OCI-LY1 (cell line): ENCODE measurements around the gene UBALD2.
"Not testable (repeated sequence)": the region's sequence is repeated elsewhere in the genome, so short reads cannot be mapped to it uniquely, and the experiment has no call there.

Source experiments
- H2AFZ ChIP-seq: fragments of 200-600 bp; sonication (generic), shearing (Covaris generic); 2 replicates; pipeline ENCODE4 v1.6.0; 2014; ENCODE audit warnings: antibody characterized with exemption, mild to moderate bottlenecking, low read length
- H3F3A ChIP-seq: fragments of 200-600 bp; sonication (generic), shearing (Covaris generic); 2 replicates; pipeline ENCODE4 v1.6.0; 2014; ENCODE audit warnings: mild to moderate bottlenecking, antibody characterized with exemption, low read length, moderate library complexity; ENCODE audit not compliant: insufficient read depth
- H3K27ac ChIP-seq: fragments of 200-600 bp; sonication (generic); 2 replicates; pipeline ENCODE4 v1.5.1; 2014; ENCODE audit warnings: low read length, mixed run types, mild to moderate bottlenecking, low read depth; ENCODE audit not compliant: poor library complexity, severe bottlenecking
- H3K27me3 ChIP-seq: fragments of 200-600 bp; sonication (generic); 2 replicates; pipeline ENCODE4 v1.6.0; 2014; ENCODE audit warnings: antibody characterized with exemption, mild to moderate bottlenecking, low read length, moderate library complexity; ENCODE audit not compliant: insufficient read depth
- H3K36me3 ChIP-seq: fragments of 200-600 bp; sonication (generic); 2 replicates; pipeline ENCODE4 v1.6.1; 2014; ENCODE audit warnings: mild to moderate bottlenecking, antibody characterized with exemption, low read length, moderate library complexity, mixed read lengths; ENCODE audit not compliant: insufficient read depth
- H3K4me1 ChIP-seq: fragments of 200-600 bp; sonication (generic); 2 replicates; pipeline ENCODE4 v1.5.1; 2014; ENCODE audit warnings: mild to moderate bottlenecking, low read length, moderate library complexity; ENCODE audit not compliant: insufficient read depth, severe bottlenecking
- H3K4me2 ChIP-seq: fragments of 200-600 bp; sonication (generic), shearing (Covaris generic); 2 replicates; pipeline ENCODE4 v1.6.1; 2014; ENCODE audit warnings: low read length
- H3K4me3 ChIP-seq: fragments of 200-600 bp; sonication (generic); 2 replicates; pipeline ENCODE4 v1.5.1; 2014; ENCODE audit warnings: low read length, low read depth, mild to moderate bottlenecking, mixed read lengths; ENCODE audit not compliant: poor library complexity, severe bottlenecking
- H3K79me2 ChIP-seq: fragments of 200-600 bp; shearing (Covaris generic); 2 replicates; pipeline ENCODE4 v1.6.1; 2016; ENCODE audit warnings: mixed run types, low read length, mixed read lengths; ENCODE audit not compliant: insufficient read depth
- H3K9ac ChIP-seq: fragments of 200-600 bp; sonication (generic), shearing (Covaris generic); 2 replicates; pipeline ENCODE4 v1.6.1; 2014; ENCODE audit warnings: mild to moderate bottlenecking, low read length, mixed read lengths
- H3K9me2 ChIP-seq: fragments of 200-600 bp; sonication (generic), shearing (Covaris generic); 2 replicates; pipeline ENCODE4 v1.6.1; 2014; ENCODE audit warnings: low read depth, mild to moderate bottlenecking, low read length, mixed read lengths
- H3K9me3 ChIP-seq: fragments of 200-600 bp; shearing (Covaris generic); 2 replicates; pipeline ENCODE4 v1.6.1; 2014; ENCODE audit warnings: low read length, mixed read lengths
- H4K20me1 ChIP-seq: fragments of 200-600 bp; sonication (generic), shearing (Covaris generic); 2 replicates; pipeline ENCODE4 v1.6.0; 2016; ENCODE audit warnings: mild to moderate bottlenecking, low read length; ENCODE audit not compliant: insufficient read depth
- EZH2 ChIP-seq: fragments of 200-600 bp; sonication (generic), shearing (Covaris generic); IDR thresholded peaks from 2 replicates; pipeline ENCODE4 v1.8.0; 2017; ENCODE audit warnings: borderline replicate concordance, mixed run types, mild to moderate bottlenecking, antibody characterized with exemption, low read length, moderate library complexity, mixed read lengths
- TF ChIP-seq, protein P1 (sequence below): fragments of 200-600 bp; sonication (generic), shearing (Covaris generic); IDR thresholded peaks from 2 replicates; pipeline ENCODE4 v1.5.1; 2017; ENCODE audit warnings: mild to moderate bottlenecking, antibody characterized with exemption, low read length, moderate library complexity, mixed read lengths

UBALD2 gene

GRCh38 chr17:76253841-76254240, 11.3 kb upstream of the UBALD2 start:
- Histone ChIP-seq H2AFZ (no peak overlapping the region), H4K20me1 (no peaks in the 10 kb centered on the region), H3K9me3 (no peaks in the 10 kb centered on the region), H3K9me2 (no peaks in the 10 kb centered on the region), H3K36me3 (no peaks in the 10 kb centered on the region), H3K27ac (no peak overlapping the region), H3K4me3 (no peak overlapping the region), H3K27me3 (peaks cover 5% of the 10 kb centered on the region; the same call in 1 of the 2 replicates), H3K79me2 (no peaks in the 10 kb centered on the region), H3K9ac (no peak overlapping the region), H3K4me1 (peaks cover 12% of the 10 kb centered on the region), H3F3A (no peaks in the 10 kb centered on the region), H3K4me2 (no peak overlapping the region)
- no peak for TF ChIP-seq EZH2
- TF ChIP-seq, protein P1, sequence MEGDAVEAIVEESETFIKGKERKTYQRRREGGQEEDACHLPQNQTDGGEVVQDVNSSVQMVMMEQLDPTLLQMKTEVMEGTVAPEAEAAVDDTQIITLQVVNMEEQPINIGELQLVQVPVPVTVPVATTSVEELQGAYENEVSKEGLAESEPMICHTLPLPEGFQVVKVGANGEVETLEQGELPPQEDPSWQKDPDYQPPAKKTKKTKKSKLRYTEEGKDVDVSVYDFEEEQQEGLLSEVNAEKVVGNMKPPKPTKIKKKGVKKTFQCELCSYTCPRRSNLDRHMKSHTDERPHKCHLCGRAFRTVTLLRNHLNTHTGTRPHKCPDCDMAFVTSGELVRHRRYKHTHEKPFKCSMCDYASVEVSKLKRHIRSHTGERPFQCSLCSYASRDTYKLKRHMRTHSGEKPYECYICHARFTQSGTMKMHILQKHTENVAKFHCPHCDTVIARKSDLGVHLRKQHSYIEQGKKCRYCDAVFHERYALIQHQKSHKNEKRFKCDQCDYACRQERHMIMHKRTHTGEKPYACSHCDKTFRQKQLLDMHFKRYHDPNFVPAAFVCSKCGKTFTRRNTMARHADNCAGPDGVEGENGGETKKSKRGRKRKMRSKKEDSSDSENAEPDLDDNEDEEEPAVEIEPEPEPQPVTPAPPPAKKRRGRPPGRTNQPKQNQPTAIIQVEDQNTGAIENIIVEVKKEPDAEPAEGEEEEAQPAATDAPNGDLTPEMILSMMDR, result no peak

GRCh38 chr17:76254275-76254674, 10.9 kb upstream of the UBALD2 start:
- no peaks in the 10 kb centered on the region for H3K9me3 ChIP-seq
- H3F3A ChIP-seq, result no peaks in the 10 kb centered on the region
- H3K4me3 ChIP-seq, result no peak overlapping the region
- no peak overlapping the region for H3K4me2 ChIP-seq
- peaks cover 5% of the 10 kb centered on the region; the same call in 1 of the 2 replicates for H3K27me3 ChIP-seq
- H3K27ac ChIP-seq, result no peak overlapping the region
- H3K9me2 ChIP-seq, result no peaks in the 10 kb centered on the region
- H3K79me2 ChIP-seq, result no peaks in the 10 kb centered on the region
- H3K36me3 ChIP-seq, result no peaks in the 10 kb centered on the region
- H3K4me1 ChIP-seq, result peaks cover 12% of the 10 kb centered on the region
- TF ChIP-seq, protein P1, result no peak
- no peak for TF ChIP-seq EZH2
- no peak overlapping the region for H3K9ac ChIP-seq
- H2AFZ ChIP-seq, result no peak overlapping the region
- H4K20me1 ChIP-seq, result no peaks in the 10 kb centered on the region

DNA sequence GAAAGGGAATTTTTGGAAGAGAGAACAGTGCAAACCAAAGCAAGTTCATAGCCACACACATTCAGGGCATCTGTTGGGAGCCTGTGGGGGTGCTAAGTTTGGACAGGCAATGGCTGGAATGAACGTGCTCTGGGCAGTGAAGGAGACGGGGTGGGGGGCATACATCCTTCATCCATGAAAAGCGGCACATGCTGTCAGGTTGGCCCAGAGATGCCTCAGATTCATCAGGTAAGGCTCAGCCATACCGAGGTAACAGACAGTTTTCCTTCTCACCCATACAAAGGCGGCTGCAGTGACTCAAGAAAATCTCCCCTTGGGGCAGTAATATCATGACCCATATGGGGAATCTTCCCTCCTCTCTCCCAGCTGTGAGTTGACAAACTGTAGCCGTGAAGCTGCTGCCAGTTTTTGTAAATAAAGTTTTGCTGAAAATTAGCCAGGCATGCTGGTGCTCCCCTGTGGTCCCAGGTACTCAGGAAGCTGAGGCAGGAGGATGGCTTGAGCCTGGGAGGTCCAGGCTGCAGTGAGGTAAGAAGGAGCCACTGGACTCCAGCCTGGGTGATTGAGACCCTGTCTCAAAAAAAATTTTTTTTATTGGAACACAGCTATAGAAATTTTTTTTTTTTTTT, 9.2 kb upstream of the UBALD2 start:
- peaks cover 5% of the 10 kb centered on the region; the same call in 1 of the 2 replicates for H3K27me3 ChIP-seq
- H3K9ac ChIP-seq, result no peak overlapping the region
- no peaks in the 10 kb centered on the region for H4K20me1 ChIP-seq
- no peak overlapping the region for H3K4me3 ChIP-seq
- no peak overlapping the region for H3K27ac ChIP-seq
- H3K36me3 ChIP-seq, result no peaks in the 10 kb centered on the region
- H3K79me2 ChIP-seq, result no peaks in the 10 kb centered on the region
- TF ChIP-seq EZH2, result no peak
- TF ChIP-seq, protein P1, result no peak
- no peaks in the 10 kb centered on the region for H3K9me3 ChIP-seq
- H3F3A ChIP-seq, result no peaks in the 10 kb centered on the region
- H2AFZ ChIP-seq, result no peak overlapping the region
- peaks cover 22% of the 10 kb centered on the region for H3K4me1 ChIP-seq
- H3K4me2 ChIP-seq, result no peak overlapping the region
- H3K9me2 ChIP-seq, result no peaks in the 10 kb centered on the region

DNA sequence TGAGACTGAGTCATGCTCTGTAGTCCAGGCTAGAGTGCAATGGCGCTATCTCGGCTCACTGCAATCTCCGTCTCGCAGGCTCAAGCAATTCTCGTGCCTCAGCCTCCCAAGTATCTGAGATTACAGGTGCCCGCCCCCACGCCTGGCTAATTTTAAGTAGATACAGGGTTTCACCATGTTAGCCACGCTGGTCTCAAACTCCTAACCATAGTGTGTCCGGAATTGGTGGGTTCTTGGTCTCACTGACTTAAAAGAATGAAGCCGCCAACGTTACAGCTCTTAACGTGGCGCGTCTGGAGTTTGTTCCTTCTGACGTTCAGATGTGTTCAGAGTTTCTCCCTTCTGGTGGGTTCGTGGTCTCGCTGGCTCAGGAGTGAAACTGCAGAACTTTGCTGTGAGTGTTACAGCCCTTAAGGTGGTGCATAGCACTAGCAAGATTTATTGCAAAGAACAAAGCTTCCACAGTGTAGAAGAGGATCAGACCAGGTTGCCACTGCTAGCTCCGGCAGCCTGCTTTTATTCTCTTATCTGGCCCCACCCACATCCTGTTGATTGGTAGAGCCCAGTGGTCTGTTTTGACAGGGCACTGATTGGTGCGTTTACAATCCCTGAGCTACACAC, 8.6 kb upstream of the UBALD2 start:
- H3F3A ChIP-seq, H3K4me3 ChIP-seq, H3K36me3 ChIP-seq, H4K20me1 ChIP-seq, H3K9me2 ChIP-seq, H3K27me3 ChIP-seq, H3K79me2 ChIP-seq, H3K4me2 ChIP-seq, H3K9me3 ChIP-seq, H3K9ac ChIP-seq, H2AFZ ChIP-seq, H3K27ac ChIP-seq: not testable (repeated sequence)
- peaks cover 29% of the 10 kb centered on the region for H3K4me1 ChIP-seq
